ENCODE measurements around the gene DNMT1. TPM values are rescaled to one million over a fixed set of nuclear protein-coding genes. Genes with fewer than 3 reads are reported as not detected.

Gene DNMT1
- total RNA-seq, 1 experiment from 2014 or later: 168 TPM

DNA sequence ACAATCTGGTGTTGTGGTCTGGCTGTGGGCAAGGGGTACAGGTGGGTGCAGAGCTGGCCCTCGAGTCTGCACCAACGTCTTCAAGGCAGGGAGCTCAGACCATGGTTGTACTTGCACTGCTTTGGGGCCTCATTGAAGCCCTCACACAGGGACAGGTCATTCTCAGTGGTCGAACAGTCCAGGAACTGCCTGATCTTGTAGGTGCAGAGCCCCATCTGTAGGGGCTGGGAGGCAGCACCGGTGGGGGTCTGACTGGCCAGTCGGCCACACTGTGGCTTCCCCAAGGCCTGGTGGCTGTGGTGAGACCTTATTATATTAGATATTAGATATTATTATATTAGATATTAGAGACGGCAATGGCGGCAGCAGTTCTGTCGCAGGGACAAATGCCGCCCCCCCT is 22.3 kb upstream of the DNMT1 start:
- ATAC-seq: no peak

DNA sequence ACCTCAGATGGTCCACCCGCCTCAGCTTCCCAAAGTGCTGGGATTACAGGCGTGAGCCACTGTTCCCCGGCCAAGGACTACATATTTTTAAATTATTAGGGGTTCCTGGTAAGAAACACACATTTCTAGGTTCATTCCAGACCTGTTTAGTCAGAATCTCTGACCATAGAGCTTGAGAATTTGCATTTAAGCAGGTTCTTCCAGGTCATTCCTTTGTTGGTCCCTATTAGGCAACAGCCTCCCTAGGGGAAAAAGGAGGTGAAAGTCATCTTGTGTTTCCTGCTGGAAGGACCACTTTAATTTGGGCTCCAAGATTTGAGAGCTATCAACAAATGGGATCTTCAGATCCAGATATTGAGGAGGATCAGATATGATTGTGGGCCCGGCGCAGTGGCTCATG is 20.0 kb upstream of the DNMT1 start:
- no peak for TF ChIP-seq SIN3A (IDR thresholded peaks at IDR 0.05; ENCODE audit: borderline replicate concordance, insufficient read depth, low read depth, low read length)
- TF ChIP-seq, protein P1, sequence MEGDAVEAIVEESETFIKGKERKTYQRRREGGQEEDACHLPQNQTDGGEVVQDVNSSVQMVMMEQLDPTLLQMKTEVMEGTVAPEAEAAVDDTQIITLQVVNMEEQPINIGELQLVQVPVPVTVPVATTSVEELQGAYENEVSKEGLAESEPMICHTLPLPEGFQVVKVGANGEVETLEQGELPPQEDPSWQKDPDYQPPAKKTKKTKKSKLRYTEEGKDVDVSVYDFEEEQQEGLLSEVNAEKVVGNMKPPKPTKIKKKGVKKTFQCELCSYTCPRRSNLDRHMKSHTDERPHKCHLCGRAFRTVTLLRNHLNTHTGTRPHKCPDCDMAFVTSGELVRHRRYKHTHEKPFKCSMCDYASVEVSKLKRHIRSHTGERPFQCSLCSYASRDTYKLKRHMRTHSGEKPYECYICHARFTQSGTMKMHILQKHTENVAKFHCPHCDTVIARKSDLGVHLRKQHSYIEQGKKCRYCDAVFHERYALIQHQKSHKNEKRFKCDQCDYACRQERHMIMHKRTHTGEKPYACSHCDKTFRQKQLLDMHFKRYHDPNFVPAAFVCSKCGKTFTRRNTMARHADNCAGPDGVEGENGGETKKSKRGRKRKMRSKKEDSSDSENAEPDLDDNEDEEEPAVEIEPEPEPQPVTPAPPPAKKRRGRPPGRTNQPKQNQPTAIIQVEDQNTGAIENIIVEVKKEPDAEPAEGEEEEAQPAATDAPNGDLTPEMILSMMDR (IDR thresholded peaks at IDR 0.05): no peak
- TF ChIP-seq POLR2AphosphoS5 (IDR thresholded peaks at IDR 0.05; ENCODE audit: low read depth, low read length): no peak
- TF ChIP-seq, protein P2, sequence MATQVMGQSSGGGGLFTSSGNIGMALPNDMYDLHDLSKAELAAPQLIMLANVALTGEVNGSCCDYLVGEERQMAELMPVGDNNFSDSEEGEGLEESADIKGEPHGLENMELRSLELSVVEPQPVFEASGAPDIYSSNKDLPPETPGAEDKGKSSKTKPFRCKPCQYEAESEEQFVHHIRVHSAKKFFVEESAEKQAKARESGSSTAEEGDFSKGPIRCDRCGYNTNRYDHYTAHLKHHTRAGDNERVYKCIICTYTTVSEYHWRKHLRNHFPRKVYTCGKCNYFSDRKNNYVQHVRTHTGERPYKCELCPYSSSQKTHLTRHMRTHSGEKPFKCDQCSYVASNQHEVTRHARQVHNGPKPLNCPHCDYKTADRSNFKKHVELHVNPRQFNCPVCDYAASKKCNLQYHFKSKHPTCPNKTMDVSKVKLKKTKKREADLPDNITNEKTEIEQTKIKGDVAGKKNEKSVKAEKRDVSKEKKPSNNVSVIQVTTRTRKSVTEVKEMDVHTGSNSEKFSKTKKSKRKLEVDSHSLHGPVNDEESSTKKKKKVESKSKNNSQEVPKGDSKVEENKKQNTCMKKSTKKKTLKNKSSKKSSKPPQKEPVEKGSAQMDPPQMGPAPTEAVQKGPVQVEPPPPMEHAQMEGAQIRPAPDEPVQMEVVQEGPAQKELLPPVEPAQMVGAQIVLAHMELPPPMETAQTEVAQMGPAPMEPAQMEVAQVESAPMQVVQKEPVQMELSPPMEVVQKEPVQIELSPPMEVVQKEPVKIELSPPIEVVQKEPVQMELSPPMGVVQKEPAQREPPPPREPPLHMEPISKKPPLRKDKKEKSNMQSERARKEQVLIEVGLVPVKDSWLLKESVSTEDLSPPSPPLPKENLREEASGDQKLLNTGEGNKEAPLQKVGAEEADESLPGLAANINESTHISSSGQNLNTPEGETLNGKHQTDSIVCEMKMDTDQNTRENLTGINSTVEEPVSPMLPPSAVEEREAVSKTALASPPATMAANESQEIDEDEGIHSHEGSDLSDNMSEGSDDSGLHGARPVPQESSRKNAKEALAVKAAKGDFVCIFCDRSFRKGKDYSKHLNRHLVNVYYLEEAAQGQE (IDR thresholded peaks at IDR 0.05; ENCODE audit: insufficient read depth in 1 of 2, low read depth in 2 of 2, low read length in 1 of 2): no peak
- TF ChIP-seq TCF7L2 (IDR thresholded peaks at IDR 0.05; ENCODE audit: low read depth, low read length): no peak
- CTCF ChIA-PET: interaction anchor here (0.6 kb wide), 1 partner anchor 15 kb away, joined by 3 read pairs; no protein-coding TSS in a partner anchor
- ATAC-seq: no peak
- no peak for DNase-seq (ENCODE audit: low read depth, low spot score)
- BruUV-seq (replicated peaks): no TSS peak
- intact Hi-C loops (cut with micrococcal nuclease; ENCODE audit: unreplicated experiment) (no loop called here), in situ Hi-C loops (cut with HindIII; ENCODE audit: low pct_unique_long_range_greater_than_20kb, low sequenced_read_pairs) (no loop called here)
- Histone ChIP-seq H3K27ac (ENCODE audit: low read length) (no peak overlapping the region), H3K27me3 (ENCODE audit: control insufficient read depth, insufficient read depth, low read length) (no peaks in the 10 kb centered on the region), H3K36me3 (ENCODE audit: control insufficient read depth, insufficient read depth, low read length) (no peaks in the 10 kb centered on the region), H3K4me1 (ENCODE audit: control insufficient read depth, insufficient read depth, low read length) (no peaks in the 10 kb centered on the region), H3K9me3 (ENCODE audit: control insufficient read depth, insufficient read depth, low read depth, low read length) (no peaks in the 10 kb centered on the region), H3K4me3 (ENCODE audit: low read depth in 2 of 2, low read length in 2 of 2) (no peak overlapping the region)
- POLR2A ChIA-PET: no interaction called here

More for the DNA sequence above, 22.3 kb upstream of the DNMT1 start:
- no peaks in the 10 kb centered on the region for H3K36me3 ChIP-seq (ENCODE audit: control insufficient read depth, insufficient read depth, low read length)
- in situ Hi-C loops (cut with HindIII; ENCODE audit: low pct_unique_long_range_greater_than_20kb, low sequenced_read_pairs): no loop called here
- intact Hi-C loops (cut with micrococcal nuclease; ENCODE audit: unreplicated experiment): no loop called here
- H3K9me3 ChIP-seq (ENCODE audit: control insufficient read depth, insufficient read depth, low read depth, low read length): no peaks in the 10 kb centered on the region
- H3K4me1 ChIP-seq (ENCODE audit: control insufficient read depth, insufficient read depth, low read length): no peaks in the 10 kb centered on the region
- TF ChIP-seq, protein P1 (IDR thresholded peaks at IDR 0.05): no peak
- no peak for TF ChIP-seq SIN3A (IDR thresholded peaks at IDR 0.05; ENCODE audit: borderline replicate concordance, insufficient read depth, low read depth, low read length)
- no peak for TF ChIP-seq POLR2AphosphoS5 (IDR thresholded peaks at IDR 0.05; ENCODE audit: low read depth, low read length)
- TF ChIP-seq, protein P2 (IDR thresholded peaks at IDR 0.05; ENCODE audit: insufficient read depth in 1 of 2, low read depth in 2 of 2, low read length in 1 of 2): no peak
- TF ChIP-seq TCF7L2 (IDR thresholded peaks at IDR 0.05; ENCODE audit: low read depth, low read length): no peak
- CTCF ChIA-PET: no interaction called here
- no peak overlapping the region for H3K27ac ChIP-seq (ENCODE audit: low read length)
- no peak overlapping the region for H3K4me3 ChIP-seq (ENCODE audit: low read depth in 2 of 2, low read length in 2 of 2)
- no peaks in the 10 kb centered on the region for H3K27me3 ChIP-seq (ENCODE audit: control insufficient read depth, insufficient read depth, low read length)
- DNase-seq (ENCODE audit: low read depth, low spot score): no peak
- POLR2A ChIA-PET: no interaction called here
- no TSS peak for BruUV-seq (replicated peaks)
